ENCODE measurements around the gene OR10T2. TPM values are rescaled to one million over a fixed set of nuclear protein-coding genes. Genes with fewer than 3 reads are reported as not detected.
"Not testable (repeated sequence)": the region's sequence is repeated elsewhere in the genome, so short reads cannot be mapped to it uniquely, and the experiment has no call there.

The OR10T2 gene
- total RNA-seq, 4 donors from 2014 or later: not detected

GRCh38 chr1:158390331-158390730, 8.9 kb downstream of the OR10T2 start:
- H3K36me3 ChIP-seq: no peaks in the 10 kb centered on the region
- no peak for ATAC-seq
- no peak for TF ChIP-seq CTCF (IDR thresholded peaks at IDR 0.05 in 4 of 5, conservative IDR thresholded peaks at IDR 0.05 in 1 of 5)
- TF ChIP-seq POLR2A (IDR thresholded peaks at IDR 0.05): no peak
- no peak overlapping the region for H3K4me3 ChIP-seq
- no peaks in the 10 kb centered on the region for H3K4me1 ChIP-seq
- no peaks in the 10 kb centered on the region for H3K9me3 ChIP-seq
- no peak overlapping the region for H3K27ac ChIP-seq
- in situ Hi-C loops (cut with MboI; ENCODE audit: low sequenced_read_pairs in 4 of 4) (no loop called here), intact Hi-C loops (cut with DNase I; ENCODE audit: low total_unique reads) (no loop called here)
- no peak for DNase-seq
- no peaks in the 10 kb centered on the region for H3K27me3 ChIP-seq

DNA sequence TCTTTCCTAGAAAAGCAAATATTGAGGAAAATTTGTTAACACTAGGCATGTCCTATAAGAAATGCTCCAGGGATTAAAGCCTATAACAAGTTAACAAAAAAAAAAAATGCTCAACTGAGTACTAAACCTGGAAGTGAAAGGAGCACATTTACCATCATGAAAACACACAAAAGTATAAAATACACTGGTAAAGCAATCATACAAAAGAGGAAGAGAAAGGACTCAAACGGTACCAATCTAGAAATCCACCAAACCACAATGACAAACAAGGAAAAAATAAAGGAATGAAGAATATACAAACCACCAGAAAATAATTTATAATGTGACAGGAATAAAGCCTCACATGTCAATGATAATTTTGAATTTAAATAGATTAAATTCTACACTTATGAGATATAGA, 24.4 kb downstream of the OR10T2 start:
- H3K36me3 ChIP-seq: no peaks in the 10 kb centered on the region
- no peaks in the 10 kb centered on the region for H3K9me3 ChIP-seq
- no peak overlapping the region for H3K27ac ChIP-seq
- H3K4me1 ChIP-seq: no peaks in the 10 kb centered on the region
- TF ChIP-seq POLR2A (IDR thresholded peaks at IDR 0.05) (no peak), CTCF (IDR thresholded peaks at IDR 0.05 in 4 of 5, conservative IDR thresholded peaks at IDR 0.05 in 1 of 5) (no peak)
- ATAC-seq (no peak), DNase-seq (no peak)
- H3K27me3 ChIP-seq: no peaks in the 10 kb centered on the region
- intact Hi-C loops (cut with DNase I; ENCODE audit: low total_unique reads) (no loop called here), in situ Hi-C loops (cut with MboI; ENCODE audit: low sequenced_read_pairs in 4 of 4) (no loop called here)
- no peak overlapping the region for H3K4me3 ChIP-seq

GRCh38 chr1:158374101-158374500, 25.2 kb downstream of the OR10T2 start:
- H3K4me1 ChIP-seq; intact Hi-C loops (cut with DNase I; ENCODE audit: low total_unique reads); DNase-seq; ATAC-seq; H3K27ac ChIP-seq; H3K27me3 ChIP-seq; in situ Hi-C loops (cut with MboI; ENCODE audit: low sequenced_read_pairs in 4 of 4); H3K36me3 ChIP-seq; H3K4me3 ChIP-seq; H3K9me3 ChIP-seq: not testable (repeated sequence)

DNA sequence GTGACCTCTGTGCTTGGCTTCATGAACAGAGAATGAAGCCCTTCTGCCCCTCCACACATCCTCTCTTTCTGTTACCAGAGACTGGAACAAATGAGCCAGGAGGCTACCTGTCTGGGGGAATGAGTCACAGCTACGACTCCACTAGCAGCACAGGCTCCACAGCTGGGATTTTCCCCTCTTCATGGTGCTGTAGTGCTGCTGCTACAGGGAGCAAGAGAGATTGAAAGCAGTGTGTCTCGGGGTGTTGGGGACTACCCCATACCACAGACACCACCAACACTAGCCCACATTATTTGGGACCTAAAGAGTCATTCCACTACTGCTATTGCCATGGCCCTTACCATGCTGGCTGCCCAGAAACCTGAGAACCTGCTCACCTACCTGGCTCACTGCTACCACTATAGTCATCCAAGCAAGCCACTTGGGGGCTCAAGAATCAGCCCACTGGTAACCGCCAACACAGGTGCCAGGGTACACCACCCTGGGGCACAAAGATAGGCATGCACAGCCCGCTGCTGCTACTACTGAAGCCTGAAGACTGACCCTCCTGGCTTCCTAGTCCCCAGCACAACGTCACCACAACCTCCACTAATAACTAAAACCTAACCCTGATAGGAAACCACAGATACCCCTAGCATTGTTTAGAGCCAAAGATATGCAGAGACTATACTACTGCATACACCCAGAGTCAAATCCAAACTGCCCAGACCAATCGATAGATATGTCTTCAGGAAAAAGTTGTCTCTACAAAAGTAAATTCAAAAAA, 27.9 kb downstream of the OR10T2 start:
- no peak for DNase-seq
- in situ Hi-C loops (cut with MboI; ENCODE audit: low sequenced_read_pairs in 4 of 4) (no loop called here), intact Hi-C loops (cut with DNase I; ENCODE audit: low total_unique reads) (no loop called here)
- H3K27ac ChIP-seq: no peak overlapping the region
- H3K4me1 ChIP-seq: no peaks in the 10 kb centered on the region
- H3K36me3 ChIP-seq: no peaks in the 10 kb centered on the region
- H3K9me3 ChIP-seq: no peaks in the 10 kb centered on the region
- no peaks in the 10 kb centered on the region for H3K27me3 ChIP-seq
- ATAC-seq: no peak
- no peak for TF ChIP-seq POLR2A (IDR thresholded peaks at IDR 0.05)
- TF ChIP-seq CTCF (IDR thresholded peaks at IDR 0.05 in 4 of 5, conservative IDR thresholded peaks at IDR 0.05 in 1 of 5): no peak
- no peak overlapping the region for H3K4me3 ChIP-seq

- H3K4me1 ChIP-seq: no peaks in the 10 kb centered on the region
- no peaks in the 10 kb centered on the region for H3K9me3 ChIP-seq
- intact Hi-C loops (cut with DNase I; ENCODE audit: low total_unique reads) (no loop called here), in situ Hi-C loops (cut with MboI; ENCODE audit: low sequenced_read_pairs in 4 of 4) (no loop called here)
- no peak for TF ChIP-seq CTCF (IDR thresholded peaks at IDR 0.05 in 4 of 5, conservative IDR thresholded peaks at IDR 0.05 in 1 of 5)
- no peak for TF ChIP-seq POLR2A (IDR thresholded peaks at IDR 0.05)
- H3K27me3 ChIP-seq: no peaks in the 10 kb centered on the region
- no peak overlapping the region for H3K4me3 ChIP-seq
- ATAC-seq (no peak), DNase-seq (no peak)
- H3K36me3 ChIP-seq: no peaks in the 10 kb centered on the region
- no peak overlapping the region for H3K27ac ChIP-seq
Observed at GRCh38 chr1:158366783-158367182, 32.5 kb downstream of the OR10T2 start.
